C4-2B (cell line): ENCODE results near the gene CLEC20A.

Source experiments
- ZFX ChIP-seq: fragments of 450-650 bp; IDR thresholded peaks from 2 replicates; pipeline ENCODE4 v1.6.1; 2017
- TF ChIP-seq, protein P1 (sequence below): fragments of 450-650 bp; conservative IDR thresholded peaks from 2 replicates; pipeline ENCODE4 v1.5.1; 2017; ENCODE audit warnings: mild to moderate bottlenecking

DNA sequence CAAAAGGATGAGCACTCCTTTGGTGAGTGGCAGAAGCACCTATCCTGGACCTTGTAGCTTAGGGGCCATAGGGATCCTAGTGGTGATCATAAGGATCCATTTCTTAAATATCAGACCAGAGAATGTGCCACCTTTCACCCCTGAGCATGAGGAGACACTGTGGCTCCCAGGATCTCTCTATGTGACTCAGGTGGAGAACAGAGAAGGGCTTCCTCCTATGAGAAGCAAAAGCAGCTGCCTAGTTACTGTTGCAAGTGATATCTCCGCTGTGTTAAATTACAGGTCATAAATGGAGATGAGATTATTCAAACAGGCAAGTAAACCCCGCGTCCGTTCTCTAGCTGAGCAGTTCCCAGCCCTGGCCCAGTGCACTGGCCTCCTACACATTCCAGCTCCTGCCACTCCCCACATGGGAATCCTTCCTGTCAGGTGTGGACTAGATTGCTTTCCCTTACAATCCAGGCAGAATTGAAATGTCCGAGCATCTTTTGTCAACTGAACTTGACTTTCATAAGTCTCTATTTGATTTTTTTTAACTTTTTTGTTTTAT lies 26.3 kb downstream of the CLEC20A start:
- TF ChIP-seq, protein P1, sequence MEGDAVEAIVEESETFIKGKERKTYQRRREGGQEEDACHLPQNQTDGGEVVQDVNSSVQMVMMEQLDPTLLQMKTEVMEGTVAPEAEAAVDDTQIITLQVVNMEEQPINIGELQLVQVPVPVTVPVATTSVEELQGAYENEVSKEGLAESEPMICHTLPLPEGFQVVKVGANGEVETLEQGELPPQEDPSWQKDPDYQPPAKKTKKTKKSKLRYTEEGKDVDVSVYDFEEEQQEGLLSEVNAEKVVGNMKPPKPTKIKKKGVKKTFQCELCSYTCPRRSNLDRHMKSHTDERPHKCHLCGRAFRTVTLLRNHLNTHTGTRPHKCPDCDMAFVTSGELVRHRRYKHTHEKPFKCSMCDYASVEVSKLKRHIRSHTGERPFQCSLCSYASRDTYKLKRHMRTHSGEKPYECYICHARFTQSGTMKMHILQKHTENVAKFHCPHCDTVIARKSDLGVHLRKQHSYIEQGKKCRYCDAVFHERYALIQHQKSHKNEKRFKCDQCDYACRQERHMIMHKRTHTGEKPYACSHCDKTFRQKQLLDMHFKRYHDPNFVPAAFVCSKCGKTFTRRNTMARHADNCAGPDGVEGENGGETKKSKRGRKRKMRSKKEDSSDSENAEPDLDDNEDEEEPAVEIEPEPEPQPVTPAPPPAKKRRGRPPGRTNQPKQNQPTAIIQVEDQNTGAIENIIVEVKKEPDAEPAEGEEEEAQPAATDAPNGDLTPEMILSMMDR: no peak
- TF ChIP-seq ZFX: no peak
